ENCODE results near the gene RNASEH1. TPM values are rescaled to one million over a fixed set of nuclear protein-coding genes. Genes with fewer than 3 reads are reported as not detected.
A peak's percentile ranks its signal among the peaks of the same experiment; 100 is the strongest.

The RNASEH1 gene
- total RNA-seq, 1 donor from 2014 or later, result 28.5 TPM

- ChIA-PET POLR2A (interaction anchor here (1.1 kb wide), 1 partner anchor 38 kb away, joined by 3 read pairs; the partner anchor contains the start of gene RNASEH1), CTCF (no interaction called here)
- Mint-ChIP-seq H3K27ac (no peak overlapping the region), H3K36me3 (ENCODE audit: low read depth) (peaks cover 4% of the 10 kb centered on the region), H3K4me1 (peaks cover 6% of the 10 kb centered on the region), H3K27me3 (no peaks in the 10 kb centered on the region), H3K9me3 (no peaks in the 10 kb centered on the region), H3K4me3 (no peak overlapping the region)
- TF ChIP-seq CTCF (IDR thresholded peaks at IDR 0.05), result no peak
- intact Hi-C loops (cut with micrococcal nuclease), result no loop called here
- DNase-seq, result no peak
- peak; percentile 78 for ATAC-seq (ENCODE audit: low read depth)
These were observed 37.9 kb upstream of the RNASEH1 start for GRCh38 chr2:3595985-3596384.

- DNase-seq (no peak), ATAC-seq (ENCODE audit: low read depth) (no peak)
- Mint-ChIP-seq H3K27me3 (no peaks in the 10 kb centered on the region), H3K36me3 (ENCODE audit: low read depth) (peaks cover 4% of the 10 kb centered on the region), H3K4me1 (peaks cover 6% of the 10 kb centered on the region), H3K27ac (no peak overlapping the region), H3K9me3 (no peaks in the 10 kb centered on the region), H3K4me3 (no peak overlapping the region)
- intact Hi-C loops (cut with micrococcal nuclease), result no loop called here
- CTCF ChIA-PET, result no interaction called here
- POLR2A ChIA-PET, result interaction anchor here (1.1 kb wide), 1 partner anchor 37 kb away, joined by 3 read pairs; the partner anchor contains the start of gene RNASEH1
- TF ChIP-seq CTCF (IDR thresholded peaks at IDR 0.05), result no peak
These were observed 37.3 kb upstream of the RNASEH1 start for GRCh38 chr2:3595404-3595803.

GRCh38 chr2:3594493-3595281 is 36.6 kb upstream of the RNASEH1 start, which contains the start of gene COLEC11:
Gene COLEC11, plus strand, starts transcription at chr2:3595112. Its CDS starts 9,229 bp downstream, at chr2:3604341.
- Mint-ChIP-seq H3K36me3 (ENCODE audit: low read depth) (peaks cover 4% of the 10 kb centered on the region), H3K9me3 (no peaks in the 10 kb centered on the region), H3K27me3 (no peaks in the 10 kb centered on the region), H3K4me3 (no peak within 1 kb of the TSS), H3K4me1 (peaks cover 6% of the 10 kb centered on the region), H3K27ac (no peak within 1 kb of the TSS)
- no peak for DNase-seq
- ATAC-seq (ENCODE audit: low read depth), result no peak
- no peak for TF ChIP-seq CTCF (IDR thresholded peaks at IDR 0.05)
- intact Hi-C loops (cut with micrococcal nuclease), result no loop called here
- CTCF ChIA-PET, result no interaction called here
- POLR2A ChIA-PET, result interaction anchor here (0.6 kb wide), 1 partner anchor 20 kb away, joined by 6 read pairs; the partner anchor contains the start of gene RPS7

GRCh38 chr2:3589086-3589485 is 31.0 kb upstream of the RNASEH1 start:
- Mint-ChIP-seq H3K9me3 (no peaks in the 10 kb centered on the region), H3K27me3 (no peaks in the 10 kb centered on the region), H3K4me1 (no peaks in the 10 kb centered on the region), H3K27ac (no peak overlapping the region), H3K4me3 (no peak overlapping the region), H3K36me3 (ENCODE audit: low read depth) (peaks cover 28% of the 10 kb centered on the region)
- ATAC-seq (ENCODE audit: low read depth), result no peak
- intact Hi-C loops (cut with micrococcal nuclease), result no loop called here
- DNase-seq, result no peak
- ChIA-PET CTCF (no interaction called here), POLR2A (interaction anchor here (0.8 kb wide), 1 partner anchor 31 kb away, joined by 3 read pairs; the partner anchor contains the start of gene RNASEH1)
- TF ChIP-seq CTCF (IDR thresholded peaks at IDR 0.05), result no peak

- Mint-ChIP-seq H3K9me3 (no peaks in the 10 kb centered on the region), H3K27ac (no peak overlapping the region), H3K4me1 (no peaks in the 10 kb centered on the region), H3K36me3 (ENCODE audit: low read depth) (peaks cover 37% of the 10 kb centered on the region), H3K27me3 (no peaks in the 10 kb centered on the region), H3K4me3 (no peak overlapping the region)
- no peak for TF ChIP-seq CTCF (IDR thresholded peaks at IDR 0.05)
- ChIA-PET POLR2A (interaction anchor here (0.8 kb wide), 1 partner anchor 70 kb away, joined by 3 read pairs; no protein-coding TSS in a partner anchor), CTCF (no interaction called here)
- DNase-seq (no peak), ATAC-seq (ENCODE audit: low read depth) (no peak)
- intact Hi-C loops (cut with micrococcal nuclease), result no loop called here
These were observed 30.0 kb upstream of the RNASEH1 start for GRCh38 chr2:3588084-3588483.
